ENCODE data around the gene LPP.

GRCh38 chr3:188530226-188530625 lies 376.3 kb downstream of the LPP start:
- TF ChIP-seq CTCF (IDR thresholded peaks at IDR 0.05; ENCODE audit: borderline replicate concordance, extremely low read depth, low read length, poor library complexity, severe bottlenecking) (no peak), EZH2 (IDR thresholded peaks at IDR 0.05; ENCODE audit: borderline replicate concordance, low read depth, low read length, severe bottlenecking) (no peak)

All from DND-41 (cell line).